GM12878 (cell line): ENCODE measurements around the gene RBM4. TPM values are rescaled to one million over a fixed set of nuclear protein-coding genes. Genes with fewer than 3 reads are reported as not detected.

Source experiments
- CHD2 ChIP-seq: IDR thresholded peaks from 2 replicates; pipeline ENCODE4 v1.6.1; 2011; ENCODE audit warnings: low read depth, low read length, improper control_type of control experiment, borderline replicate concordance
- ELK1 ChIP-seq: IDR thresholded peaks from 2 replicates; pipeline ENCODE4 v1.6.1; 2012; ENCODE audit warnings: low read depth, low read length, improper control_type of control experiment
- EP300 ChIP-seq, 2 experiments: fragments of 150-350 bp in 1 of 2; IDR thresholded peaks; 2 replicates each; pipeline ENCODE4 v1.6.1; 2011 to 2012; ENCODE audit warnings: low read depth in 2 of 2, low read length in 2 of 2, borderline replicate concordance in 1 of 2, improper control_type of control experiment in 1 of 2, inconsistent platforms in 1 of 2; ENCODE audit not compliant: control insufficient read depth in 1 of 2
- EZH2 ChIP-seq: IDR thresholded peaks from 2 replicates; pipeline ENCODE4 v1.6.1; 2012; ENCODE audit warnings: low read depth, mild to moderate bottlenecking, control low read depth, inconsistent platforms, low read length, borderline replicate concordance; ENCODE audit not compliant: control insufficient read depth
- GATAD2B ChIP-seq: fragments of 450-650 bp; conservative IDR thresholded peaks from 2 replicates; pipeline ENCODE4 v1.6.1; 2017; ENCODE audit warnings: low read depth, mild to moderate bottlenecking, moderate library complexity
- HDAC6 ChIP-seq: fragments of 200-600 bp; sonication (generic); IDR thresholded peaks from one replicate; pipeline ENCODE4 v1.8.0; 2017; ENCODE audit warnings: antibody characterized with exemption; ENCODE audit not compliant: unreplicated experiment
- JUNB ChIP-seq: IDR thresholded peaks from 2 replicates; pipeline ENCODE4 v1.6.1; 2016; ENCODE audit warnings: antibody characterized with exemption, mild to moderate bottlenecking
- KDM1A ChIP-seq: fragments of 200-600 bp; sonication (generic); IDR thresholded peaks from 2 replicates; pipeline ENCODE4 v1.6.1; 2016; ENCODE audit warnings: borderline replicate concordance
- LARP7 ChIP-seq: fragments of 450-650 bp; IDR thresholded peaks from 2 replicates; pipeline ENCODE4 v1.6.1; 2017; ENCODE audit warnings: mild to moderate bottlenecking
- MXI1 ChIP-seq: fragments of 150-350 bp; IDR thresholded peaks from 2 replicates; pipeline ENCODE4 v1.6.1; 2011; ENCODE audit warnings: low read depth, mild to moderate bottlenecking, inconsistent platforms, low read length, improper control_type of control experiment
- POLR2AphosphoS2 ChIP-seq: IDR thresholded peaks from 2 replicates; pipeline ENCODE4 v1.6.1; 2011; ENCODE audit warnings: low read depth, mild to moderate bottlenecking, low read length, improper control_type of control experiment, moderate library complexity
- RAD21 ChIP-seq: IDR thresholded peaks from 2 replicates; pipeline ENCODE4 v1.6.1; 2011; ENCODE audit warnings: mild to moderate bottlenecking, low read depth, low read length, moderate library complexity; ENCODE audit not compliant: insufficient read depth
- RCOR1 ChIP-seq: conservative IDR thresholded peaks from 2 replicates; pipeline ENCODE4 v1.6.1; 2012; ENCODE audit warnings: low read depth, low read length, improper control_type of control experiment
- SREBF2 ChIP-seq: IDR thresholded peaks from 2 replicates; pipeline ENCODE4 v1.6.1; 2012; ENCODE audit warnings: mild to moderate bottlenecking, low read length
- STAT3 ChIP-seq: IDR thresholded peaks from 2 replicates; pipeline ENCODE4 v1.6.1; 2011; ENCODE audit warnings: low read depth, low read length, improper control_type of control experiment
- TCF7 ChIP-seq: IDR thresholded peaks from 2 replicates; pipeline ENCODE4 v1.6.1; 2014; ENCODE audit warnings: antibody characterized with exemption, borderline replicate concordance
- YY1 ChIP-seq: IDR thresholded peaks from 2 replicates; pipeline ENCODE4 v1.6.1; 2011; ENCODE audit warnings: low read depth, mild to moderate bottlenecking, low read length
- ZNF24 ChIP-seq: fragments of 450-650 bp; IDR thresholded peaks from 2 replicates; pipeline ENCODE4 v1.6.1; 2017; ENCODE audit warnings: antibody characterized with exemption, mild to moderate bottlenecking
- ZSCAN29 ChIP-seq: fragments of 450-650 bp; IDR thresholded peaks from 2 replicates; pipeline ENCODE4 v1.6.1; 2017; ENCODE audit warnings: mild to moderate bottlenecking, moderate library complexity
- ZZZ3 ChIP-seq: IDR thresholded peaks from 2 replicates; pipeline ENCODE4 v1.6.1; 2011; ENCODE audit warnings: low read depth; ENCODE audit not compliant: control insufficient read depth, insufficient read length
- polyA plus RNA-seq, 11 experiments: library from polyadenylated mRNA; depleted of rRNA in 4 of 11; unstranded in 6 of 11; stranded (reverse) in 5 of 11; fragments of >200 nt; fragmentation: Nextera tagmentation in 4 of 11; fragmentation: Illumina TruSeq in 1 of 11; extraction: Ambion mirVana in 4 of 11; extraction: Trizol in 1 of 11; gene quantifications; 1 replicate in 1 of 11; 2 replicates in 10 of 11; pipeline versions ENCODE4 v1.2.1 to v1.2.3, GENCODE V29; 2011 to 2016; ENCODE audit warnings: inconsistent platforms in 2 of 11, missing spikeins in 2 of 11, low read depth in 1 of 11
- total RNA-seq, 4 experiments: library from RNA; depleted of rRNA in 3 of 4; stranded (reverse); fragments of >200 nt in 3 of 4; fragmentation: Illumina TruSeq in 1 of 4; extraction: Trizol in 1 of 4; gene quantifications; 2 replicates each; pipeline versions ENCODE4 v1.2.1 to v1.2.3, GENCODE V29; 2013 to 2021
- TF ChIP-seq, protein P1 (sequence below): IDR thresholded peaks from 2 replicates; pipeline ENCODE4 v1.6.1; 2011; ENCODE audit warnings: borderline replicate concordance, low read depth, mild to moderate bottlenecking, moderate library complexity, low read length; ENCODE audit not compliant: insufficient read depth, poor library complexity, severe bottlenecking
- TF ChIP-seq, protein P2 (sequence below): fragments of 450-650 bp; IDR thresholded peaks from 2 replicates; pipeline ENCODE4 v1.6.1; 2018; ENCODE audit warnings: borderline replicate concordance, mild to moderate bottlenecking; ENCODE audit not compliant: partially characterized antibody
- TF ChIP-seq, protein P3 (sequence below): IDR thresholded peaks from 2 replicates; pipeline ENCODE4 v1.6.1; 2011; ENCODE audit warnings: low read depth, mild to moderate bottlenecking, low read length, moderate library complexity, borderline replicate concordance; ENCODE audit errors: extremely low read depth
- TF ChIP-seq, protein P4 (sequence below): fragments of 150-350 bp; IDR thresholded peaks from 2 replicates; pipeline ENCODE4 v1.6.1; 2014; ENCODE audit warnings: mild to moderate bottlenecking, low read depth, low read length

Gene RBM4
- total and polyA plus RNA-seq, 10 of the 15 experiments (the other 5 are each of a cell fraction or from before 2014, with no cell fraction given): 105 to 224 (median 138) TPM

- TF ChIP-seq EZH2 (no peak), CHD2 (no peak), LARP7 (peak; percentile 39; the same call in 1 of the 2 replicates), KDM1A (no peak), RAD21 (no peak), ZZZ3 (no peak), EP300 (IDR thresholded peaks at IDR 0.05; ENCODE audit: borderline replicate concordance in 1 of 2, control insufficient read depth in 1 of 2, low read depth in 2 of 2, low read length in 2 of 2) (no peak), HDAC6 (no peak), GATAD2B (0 out of 2 replicates have a peak, but pooled peaks have one; percentile 45), RCOR1 (no peak), JUNB (no peak), ZSCAN29 (no peak), STAT3 (no peak), SREBF2 (no peak), MXI1 (no peak), ELK1 (no peak), YY1 (no peak), TCF7 (no peak), ZNF24 (no peak), POLR2AphosphoS2 (no peak)
- TF ChIP-seq, protein P1, sequence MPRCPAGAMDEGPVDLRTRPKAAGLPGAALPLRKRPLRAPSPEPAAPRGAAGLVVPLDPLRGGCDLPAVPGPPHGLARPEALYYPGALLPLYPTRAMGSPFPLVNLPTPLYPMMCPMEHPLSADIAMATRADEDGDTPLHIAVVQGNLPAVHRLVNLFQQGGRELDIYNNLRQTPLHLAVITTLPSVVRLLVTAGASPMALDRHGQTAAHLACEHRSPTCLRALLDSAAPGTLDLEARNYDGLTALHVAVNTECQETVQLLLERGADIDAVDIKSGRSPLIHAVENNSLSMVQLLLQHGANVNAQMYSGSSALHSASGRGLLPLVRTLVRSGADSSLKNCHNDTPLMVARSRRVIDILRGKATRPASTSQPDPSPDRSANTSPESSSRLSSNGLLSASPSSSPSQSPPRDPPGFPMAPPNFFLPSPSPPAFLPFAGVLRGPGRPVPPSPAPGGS: no peak
- TF ChIP-seq, protein P2, sequence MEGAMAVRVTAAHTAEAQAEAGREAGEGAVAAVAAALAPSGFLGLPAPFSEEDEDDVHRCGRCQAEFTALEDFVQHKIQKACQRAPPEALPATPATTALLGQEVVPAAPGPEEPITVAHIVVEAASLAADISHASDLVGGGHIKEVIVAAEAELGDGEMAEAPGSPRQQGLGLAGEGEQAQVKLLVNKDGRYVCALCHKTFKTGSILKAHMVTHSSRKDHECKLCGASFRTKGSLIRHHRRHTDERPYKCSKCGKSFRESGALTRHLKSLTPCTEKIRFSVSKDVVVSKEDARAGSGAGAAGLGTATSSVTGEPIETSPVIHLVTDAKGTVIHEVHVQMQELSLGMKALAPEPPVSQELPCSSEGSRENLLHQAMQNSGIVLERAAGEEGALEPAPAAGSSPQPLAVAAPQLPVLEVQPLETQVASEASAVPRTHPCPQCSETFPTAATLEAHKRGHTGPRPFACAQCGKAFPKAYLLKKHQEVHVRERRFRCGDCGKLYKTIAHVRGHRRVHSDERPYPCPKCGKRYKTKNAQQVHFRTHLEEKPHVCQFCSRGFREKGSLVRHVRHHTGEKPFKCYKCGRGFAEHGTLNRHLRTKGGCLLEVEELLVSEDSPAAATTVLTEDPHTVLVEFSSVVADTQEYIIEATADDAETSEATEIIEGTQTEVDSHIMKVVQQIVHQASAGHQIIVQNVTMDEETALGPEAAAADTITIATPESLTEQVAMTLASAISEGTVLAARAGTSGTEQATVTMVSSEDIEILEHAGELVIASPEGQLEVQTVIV: no peak
- TF ChIP-seq, protein P3, sequence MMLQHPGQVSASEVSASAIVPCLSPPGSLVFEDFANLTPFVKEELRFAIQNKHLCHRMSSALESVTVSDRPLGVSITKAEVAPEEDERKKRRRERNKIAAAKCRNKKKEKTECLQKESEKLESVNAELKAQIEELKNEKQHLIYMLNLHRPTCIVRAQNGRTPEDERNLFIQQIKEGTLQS: no peak
- TF ChIP-seq, protein P4, sequence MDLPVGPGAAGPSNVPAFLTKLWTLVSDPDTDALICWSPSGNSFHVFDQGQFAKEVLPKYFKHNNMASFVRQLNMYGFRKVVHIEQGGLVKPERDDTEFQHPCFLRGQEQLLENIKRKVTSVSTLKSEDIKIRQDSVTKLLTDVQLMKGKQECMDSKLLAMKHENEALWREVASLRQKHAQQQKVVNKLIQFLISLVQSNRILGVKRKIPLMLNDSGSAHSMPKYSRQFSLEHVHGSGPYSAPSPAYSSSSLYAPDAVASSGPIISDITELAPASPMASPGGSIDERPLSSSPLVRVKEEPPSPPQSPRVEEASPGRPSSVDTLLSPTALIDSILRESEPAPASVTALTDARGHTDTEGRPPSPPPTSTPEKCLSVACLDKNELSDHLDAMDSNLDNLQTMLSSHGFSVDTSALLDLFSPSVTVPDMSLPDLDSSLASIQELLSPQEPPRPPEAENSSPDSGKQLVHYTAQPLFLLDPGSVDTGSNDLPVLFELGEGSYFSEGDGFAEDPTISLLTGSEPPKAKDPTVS: no peak
Observed at GRCh38 chr11:66593303-66593635, 45.2 kb upstream of the RBM4 start (continued).
